Activated naive CD4-positive, alpha-beta T cell treated with anti-CD3 and anti-CD28 coated beads, Interleukin-2, amount 50 U/mL, for 16 hours (primary cell): Measurements from ENCODE around the gene SCIMP.
"Not testable (repeated sequence)": the region's sequence is repeated elsewhere in the genome, so short reads cannot be mapped to it uniquely, and the experiment has no call there.

Experiments used
- DNase-seq: peaks from one replicate; pipeline ENCODE4 v3.0.0-alpha.2; 2020

SCIMP gene

DNA sequence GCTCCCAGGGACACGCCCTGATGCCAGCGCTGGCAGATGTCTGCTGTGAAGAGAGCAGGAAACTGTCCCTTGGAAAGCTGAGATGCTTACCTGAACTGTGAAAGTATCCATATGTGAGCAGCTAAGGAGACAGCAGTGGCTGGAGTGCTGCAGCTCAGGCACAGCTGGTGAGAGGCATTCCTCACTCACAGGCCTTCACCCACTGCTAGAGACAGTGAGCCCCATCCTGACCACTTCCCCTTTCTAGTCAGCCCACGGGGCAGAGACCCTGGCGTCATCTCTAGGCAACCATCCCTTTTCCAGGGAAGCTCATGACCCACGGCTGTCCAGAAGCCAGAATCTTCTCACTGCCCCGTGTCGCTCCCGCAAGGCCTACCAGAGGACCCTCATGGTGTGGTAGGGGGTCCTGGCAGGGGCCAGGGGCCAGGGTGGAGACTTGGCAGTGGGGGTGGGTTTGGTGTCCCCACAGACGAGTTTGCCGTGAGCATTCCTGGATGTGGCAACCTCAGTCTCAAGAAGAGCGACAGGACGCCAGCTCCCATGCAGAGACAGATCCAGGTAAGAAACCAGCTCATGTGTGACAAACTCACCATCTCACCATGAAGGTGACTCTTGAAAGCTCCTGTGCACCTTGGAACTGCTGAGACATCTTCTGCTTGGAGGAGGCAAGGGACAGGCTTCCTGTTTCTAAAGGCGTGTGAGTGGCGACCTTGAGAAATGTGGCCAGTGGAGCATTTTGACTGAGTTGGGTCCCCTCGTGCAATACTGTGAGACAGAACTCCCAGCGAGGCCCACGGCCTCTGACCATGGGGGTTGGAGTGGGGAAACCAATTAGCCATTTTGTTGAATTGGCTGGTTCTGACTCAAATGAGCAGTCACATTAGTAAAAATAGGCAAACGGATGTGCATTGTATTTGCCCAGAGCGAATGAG is at the start of gene SCIMP:
SCIMP (minus strand) TSS at position 216 of the 932 bp plus-strand sequence; CDS start at position 111, 105 bp downstream.
- DNase-seq, result no peak

DNA sequence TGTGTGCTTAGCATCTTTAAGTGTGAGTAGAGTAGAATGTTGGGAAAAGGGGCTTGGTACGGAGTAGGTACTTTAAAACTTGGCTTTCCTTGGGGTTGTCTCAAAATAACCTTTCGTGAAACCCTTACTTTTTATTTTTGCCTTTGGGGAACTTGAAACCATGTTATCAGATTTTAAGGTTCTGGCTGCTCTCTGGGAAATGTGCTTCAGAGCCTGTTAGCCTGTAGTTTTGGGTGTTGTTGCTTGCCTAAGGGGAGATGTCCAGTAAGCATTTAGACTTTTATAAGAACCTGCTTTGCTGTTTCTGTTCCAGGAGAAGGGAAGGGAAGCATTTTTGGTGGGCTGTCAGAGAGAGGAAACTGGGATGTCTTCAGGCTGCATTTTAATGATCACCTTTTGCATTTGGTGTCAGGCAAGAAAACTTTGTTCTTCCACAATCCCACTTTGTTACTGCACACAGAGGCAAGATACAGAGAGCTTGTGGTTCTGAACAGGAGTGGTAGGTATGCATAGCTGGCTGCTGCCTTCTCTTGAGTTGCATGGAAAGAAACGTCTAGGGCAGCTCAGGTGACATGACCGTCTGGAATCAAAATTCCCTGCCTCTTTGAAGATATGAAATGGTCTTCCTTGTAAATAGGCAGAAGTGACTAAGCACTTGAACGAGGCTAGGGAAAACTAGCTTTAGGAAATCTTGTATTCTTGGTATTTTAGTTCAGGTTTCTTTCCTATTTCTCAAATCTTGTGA is 49.1 kb upstream of the SCIMP start:
- DNase-seq, result no peak

DNA sequence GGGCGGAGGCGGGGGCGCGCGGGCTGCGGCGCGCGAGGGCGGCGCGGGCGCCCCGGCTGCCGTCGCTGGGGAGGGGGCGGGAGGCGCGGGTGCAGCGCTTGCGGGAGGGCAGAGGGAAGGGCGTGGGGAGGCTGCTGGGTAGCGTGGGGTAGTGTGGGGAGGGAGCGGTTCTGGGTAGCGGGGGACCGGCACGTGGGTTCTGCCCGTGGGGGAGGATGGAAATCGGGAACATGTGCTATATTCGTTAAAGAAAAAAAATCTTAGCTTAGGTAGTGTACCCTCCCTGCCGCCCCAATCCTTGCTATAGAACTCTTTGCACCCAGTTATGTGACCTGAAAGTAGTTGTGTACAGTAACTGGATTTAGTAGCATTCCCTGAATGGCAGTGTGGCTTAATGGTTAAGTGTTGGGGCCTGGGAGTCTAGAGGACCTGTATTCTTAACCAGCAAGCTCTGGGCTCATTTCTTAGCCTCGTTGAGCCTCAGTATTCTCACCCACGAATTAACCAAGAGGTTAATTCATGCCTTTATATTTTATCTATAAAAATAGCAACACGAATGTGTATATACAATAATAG is 48.1 kb upstream of the SCIMP start:
- DNase-seq, result peak; percentile 62

- DNase-seq, result peak; percentile 93
Measured at GRCh38 chr17:5281814-5282641, 47.4 kb upstream of the SCIMP start, which contains the start of gene RABEP1. Gene RABEP1, plus strand, starts transcription at chr17:5282284. Its CDS starts 203 bp downstream, at chr17:5282487.

GRCh38 chr17:5272322-5272721 is 37.7 kb upstream of the SCIMP start:
- peak; percentile 13 for DNase-seq

DNA sequence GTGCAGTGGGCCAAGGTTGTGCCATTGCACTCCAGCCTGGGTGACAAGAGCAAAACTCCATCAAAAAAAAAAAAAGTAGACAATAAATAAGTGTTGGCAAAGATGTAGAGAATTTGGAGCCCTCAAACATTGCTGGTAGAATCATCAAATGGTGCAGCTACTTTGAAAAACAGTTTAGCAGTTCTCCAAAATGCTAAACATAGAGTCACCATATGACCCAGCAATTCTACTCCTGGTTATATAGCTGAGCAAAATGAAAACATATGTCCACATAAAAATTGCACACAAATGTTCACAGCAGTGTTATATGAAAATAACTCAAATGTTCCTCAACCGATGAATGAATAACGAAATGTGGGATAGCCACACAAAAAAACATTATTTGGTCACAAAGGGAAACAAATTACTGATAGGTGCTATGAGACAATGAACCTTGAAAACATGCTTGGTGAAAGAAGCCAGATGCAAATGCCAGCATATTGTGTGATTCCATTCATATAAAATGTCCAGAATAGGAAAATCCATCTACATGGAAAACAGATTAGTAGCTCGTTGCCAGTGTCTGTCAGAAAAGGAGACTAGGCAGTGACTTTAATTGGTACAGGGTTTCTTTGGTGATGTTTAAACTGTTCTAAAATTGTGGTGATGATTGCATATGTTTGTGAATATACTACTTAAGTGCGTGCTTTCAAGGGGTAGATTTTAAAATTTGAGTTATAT is 34.7 kb upstream of the SCIMP start:
- no peak for DNase-seq

DNA sequence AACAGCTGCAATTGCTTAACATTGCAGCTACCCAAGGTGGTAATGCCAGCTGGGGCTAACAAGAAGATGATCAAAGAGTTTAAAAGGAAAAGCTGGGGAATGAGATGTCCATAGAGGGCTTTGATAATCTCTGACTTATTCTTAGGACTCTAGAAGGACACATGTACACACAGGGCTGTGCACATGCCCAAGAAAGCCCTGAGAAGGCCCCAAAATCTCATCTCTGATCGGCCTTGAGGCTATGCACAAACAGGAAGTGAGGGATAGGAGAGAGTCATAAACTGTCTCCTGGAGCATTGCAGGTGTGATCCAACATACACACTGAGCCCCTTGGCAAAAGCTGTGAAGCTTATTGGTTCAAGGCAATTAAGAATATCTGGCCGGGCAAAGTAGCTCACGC is 30.2 kb upstream of the SCIMP start:
- no peak for DNase-seq

GRCh38 chr17:5263441-5263840 is 28.8 kb upstream of the SCIMP start:
- no peak for DNase-seq

DNA sequence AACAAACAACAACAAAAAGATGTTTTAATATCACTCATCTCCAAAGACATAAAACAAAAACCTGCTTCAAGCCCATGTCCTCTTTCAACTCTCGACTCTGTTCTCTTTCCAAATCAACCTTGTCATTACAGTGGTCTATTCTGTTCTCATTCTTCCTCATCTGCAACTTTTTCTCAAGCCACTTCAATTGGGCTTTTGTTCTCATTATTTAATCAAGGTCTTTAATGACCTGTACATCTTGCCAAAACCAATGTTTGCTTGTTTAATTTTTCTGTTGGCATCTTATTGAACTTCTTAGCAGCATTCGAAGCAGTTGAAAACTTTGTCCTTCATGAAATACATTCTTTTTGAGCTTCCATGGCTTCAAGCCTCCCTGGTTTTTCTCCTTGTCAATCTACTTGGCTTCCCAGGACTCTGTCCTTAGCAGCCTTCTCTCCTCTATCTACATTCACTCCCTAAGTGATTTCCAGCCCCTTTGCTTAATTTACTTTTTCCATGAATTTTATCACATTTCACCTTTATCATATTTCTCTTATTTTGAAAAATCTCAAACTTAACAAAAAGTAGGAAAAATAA is 27.8 kb upstream of the SCIMP start:
- no peak for DNase-seq

DNA sequence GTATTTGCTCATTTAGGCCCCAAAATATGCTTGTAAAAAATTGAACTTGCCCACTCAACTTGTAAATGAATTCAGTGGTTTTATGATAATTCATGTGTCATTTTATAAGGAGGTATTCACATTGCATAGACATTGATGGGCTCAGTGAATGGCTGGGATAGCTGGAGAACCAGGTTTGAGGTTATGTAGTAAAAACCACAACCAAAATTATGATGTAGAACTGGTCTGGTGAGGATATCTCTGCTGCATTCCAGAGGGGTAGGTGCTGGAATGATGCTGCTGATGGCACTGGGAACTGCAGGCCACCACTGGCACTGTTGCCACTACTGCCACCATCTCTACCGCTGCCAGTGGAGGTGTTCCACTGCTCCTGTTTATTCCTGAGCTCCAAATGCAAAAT is 25.9 kb upstream of the SCIMP start:
- no peak for DNase-seq

DNA sequence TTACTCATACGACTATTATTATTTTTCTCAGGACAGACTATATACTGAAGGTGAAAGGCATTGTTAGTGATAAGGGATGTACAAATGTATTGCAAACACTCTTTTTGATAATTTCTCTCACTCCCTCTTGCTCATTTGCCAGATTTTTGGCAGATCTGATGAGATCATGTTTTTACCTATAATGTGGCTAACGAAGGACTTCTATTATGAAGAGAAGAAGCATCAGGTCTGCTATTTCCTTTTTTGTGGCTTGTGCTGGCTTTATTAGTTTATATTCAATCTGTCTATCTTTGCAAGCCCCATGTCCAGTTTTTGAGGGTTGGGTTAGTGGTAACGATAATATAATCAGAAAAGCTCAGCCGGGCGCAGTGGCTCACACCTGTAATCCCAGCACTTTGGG is 22.5 kb upstream of the SCIMP start:
- no peak for DNase-seq

- no peak for DNase-seq
Measured at GRCh38 chr17:5254903-5255521, 20.4 kb upstream of the SCIMP start.

GRCh38 chr17:5254414-5254813 is 19.8 kb upstream of the SCIMP start:
- no peak for DNase-seq

- DNase-seq, result peak; percentile 55
Measured at GRCh38 chr17:5249615-5250014, 15.0 kb upstream of the SCIMP start.

DNA sequence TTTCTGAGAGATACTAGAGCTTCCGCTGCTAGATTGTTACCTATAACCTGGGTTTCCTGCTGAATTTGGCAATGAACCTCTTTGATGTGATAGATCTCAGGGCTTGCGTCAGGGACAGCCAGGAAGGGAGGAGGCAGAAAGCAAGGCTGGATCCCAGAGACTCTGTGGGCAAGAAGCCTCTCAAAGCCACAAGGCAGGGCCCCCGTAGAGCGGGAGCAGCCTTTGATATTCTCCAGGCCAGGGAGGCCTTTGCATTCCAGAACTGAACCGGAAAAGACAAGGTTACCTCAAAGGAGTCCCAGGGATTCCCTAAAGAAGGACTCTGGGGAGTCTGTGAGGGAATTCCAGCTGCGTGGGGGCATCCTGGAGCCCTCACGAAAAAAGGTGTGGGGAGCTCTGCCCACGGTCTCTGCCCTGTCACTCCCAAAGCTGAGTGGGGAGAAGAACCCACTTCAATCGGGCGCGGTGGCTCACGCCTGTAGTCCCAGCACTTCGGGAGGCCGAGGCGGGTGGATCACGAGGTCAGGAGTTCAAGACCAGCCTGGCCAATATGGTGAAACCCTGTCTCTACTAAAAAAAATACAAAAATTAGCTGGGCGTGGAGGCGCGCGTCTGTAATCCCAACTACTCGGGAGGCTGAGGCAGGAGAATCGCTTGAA is 14.3 kb upstream of the SCIMP start:
- no peak for DNase-seq

DNA sequence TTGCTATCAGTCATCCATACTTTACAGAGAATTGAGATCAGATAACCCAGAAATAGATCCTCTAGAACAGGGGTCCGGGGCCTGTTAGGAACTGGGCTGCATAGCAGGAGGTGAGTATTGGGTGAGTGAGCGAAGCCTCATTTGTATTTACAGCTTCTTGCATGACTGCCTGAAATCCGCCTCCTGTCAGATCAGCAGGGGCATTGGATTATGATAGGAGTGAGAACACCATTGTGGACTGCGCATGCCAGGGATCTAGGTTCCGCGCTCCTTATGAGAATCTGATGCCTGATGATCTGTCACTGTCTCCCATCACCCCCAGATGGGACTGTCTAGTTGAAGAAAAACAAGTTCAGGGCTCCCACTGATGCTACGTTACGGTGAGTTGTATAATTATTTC is 13.0 kb upstream of the SCIMP start:
- no peak for DNase-seq

GRCh38 chr17:5241861-5242671 is 7.4 kb upstream of the SCIMP start:
- DNase-seq, result peak; percentile 28

- DNase-seq, result not testable (repeated sequence)
Measured at GRCh38 chr17:5239769-5240168, 5.1 kb upstream of the SCIMP start.

DNA sequence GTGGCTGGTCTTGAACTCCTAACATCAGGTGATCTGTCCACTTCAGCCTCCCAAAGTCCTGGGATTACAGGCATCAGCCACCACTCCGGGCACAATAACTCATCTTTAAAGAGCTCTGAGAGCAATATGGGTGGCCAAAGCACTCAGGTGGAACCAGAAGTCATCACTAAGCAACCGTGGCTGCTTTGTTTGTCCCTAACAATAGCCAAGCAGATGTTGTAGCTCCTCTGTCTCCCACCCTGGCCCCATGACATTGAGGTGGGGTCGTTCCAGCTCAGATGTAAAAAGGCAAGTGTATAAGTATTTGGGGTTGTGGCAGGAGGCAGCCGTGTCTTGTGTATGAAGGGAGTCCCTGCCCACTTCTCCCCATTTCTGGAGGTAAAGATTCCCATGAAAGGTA is 3.7 kb upstream of the SCIMP start:
- DNase-seq, result no peak
